ENCODE results near the gene BORCS8.

BORCS8 gene

GRCh38 chr19:19201697-19202630 lies 10.0 kb upstream of the BORCS8 start:
- Histone ChIP-seq H3K4me2 (ENCODE audit: low read depth, low read length, poor library complexity, severe bottlenecking) (peak overlapping the region; percentile 92), H3K27me3 (ENCODE audit: insufficient read depth, low read length, poor library complexity, severe bottlenecking) (no peaks in the 10 kb centered on the region), H3K36me3 (ENCODE audit: insufficient read depth, low read length) (peaks cover 13% of the 10 kb centered on the region; the same call in 1 of the 2 replicates), H3K9ac (ENCODE audit: low read depth, low read length, poor library complexity, severe bottlenecking) (peak overlapping the region; percentile 84), H3K4me1 (ENCODE audit: insufficient read depth, low read length, poor library complexity, severe bottlenecking) (peaks cover 6% of the 10 kb centered on the region), H3K9me2 (replicated peaks; ENCODE audit: low read depth, low read length) (no peaks in the 10 kb centered on the region), H4K20me1 (ENCODE audit: insufficient read depth, low read length, poor library complexity, severe bottlenecking) (no peaks in the 10 kb centered on the region), H2AFZ (ENCODE audit: low read length) (no peak overlapping the region), H3K9me3 (ENCODE audit: insufficient read depth, low read depth, low read length) (no peaks in the 10 kb centered on the region), H3F3A (ENCODE audit: low read depth) (no peaks in the 10 kb centered on the region), H3K4me3 (ENCODE audit: low read length, poor library complexity, severe bottlenecking) (peak overlapping the region; percentile 83), H3K79me2 (ENCODE audit: insufficient read depth, low read length) (peaks cover 22% of the 10 kb centered on the region)
- no peak for TF ChIP-seq CTCF (conservative IDR thresholded peaks at IDR 0.05; ENCODE audit: low read length)
- no peak for TF ChIP-seq EZH2phosphoT487 (IDR thresholded peaks at IDR 0.05; ENCODE audit: borderline replicate concordance)

- Histone ChIP-seq H3K27me3 (ENCODE audit: insufficient read depth, low read length, poor library complexity, severe bottlenecking) (no peaks in the 10 kb centered on the region), H3K79me2 (ENCODE audit: insufficient read depth, low read length) (peaks cover 61% of the 10 kb centered on the region), H3K4me3 (ENCODE audit: low read length, poor library complexity, severe bottlenecking) (peak overlapping the region; percentile 97), H3K9me3 (ENCODE audit: insufficient read depth, low read depth, low read length) (no peaks in the 10 kb centered on the region), H3K9ac (ENCODE audit: low read depth, low read length, poor library complexity, severe bottlenecking) (peak overlapping the region; percentile 77), H2AFZ (ENCODE audit: low read length) (no peak overlapping the region), H3K36me3 (ENCODE audit: insufficient read depth, low read length) (peaks cover 7% of the 10 kb centered on the region; the same call in 1 of the 2 replicates), H3K9me2 (replicated peaks; ENCODE audit: low read depth, low read length) (no peaks in the 10 kb centered on the region), H3K4me1 (ENCODE audit: insufficient read depth, low read length, poor library complexity, severe bottlenecking) (peaks cover 13% of the 10 kb centered on the region), H4K20me1 (ENCODE audit: insufficient read depth, low read length, poor library complexity, severe bottlenecking) (peaks cover 7% of the 10 kb centered on the region), H3F3A (ENCODE audit: low read depth) (no peaks in the 10 kb centered on the region), H3K4me2 (ENCODE audit: low read depth, low read length, poor library complexity, severe bottlenecking) (peak overlapping the region; percentile 61)
- no peak for TF ChIP-seq EZH2phosphoT487 (IDR thresholded peaks at IDR 0.05; ENCODE audit: borderline replicate concordance)
- no peak for TF ChIP-seq CTCF (conservative IDR thresholded peaks at IDR 0.05; ENCODE audit: low read length)
Measured at GRCh38 chr19:19193926-19194325, 2.0 kb upstream of the BORCS8 start.

GRCh38 chr19:19192910-19193423 lies 1.0 kb upstream of the BORCS8 start:
- Histone ChIP-seq H3K4me2 (ENCODE audit: low read depth, low read length, poor library complexity, severe bottlenecking) (peak overlapping the region; percentile 61), H3K9me2 (replicated peaks; ENCODE audit: low read depth, low read length) (no peaks in the 10 kb centered on the region), H3K4me3 (ENCODE audit: low read length, poor library complexity, severe bottlenecking) (peak overlapping the region; percentile 97)

More at GRCh38 chr19:19192910-19193423, 1.0 kb upstream of the BORCS8 start:
- peaks cover 4% of the 10 kb centered on the region; the same call in 1 of the 2 replicates for H3K36me3 ChIP-seq (ENCODE audit: insufficient read depth, low read length)
- H3K4me1 ChIP-seq (ENCODE audit: insufficient read depth, low read length, poor library complexity, severe bottlenecking): peaks cover 13% of the 10 kb centered on the region
- H3K79me2 ChIP-seq (ENCODE audit: insufficient read depth, low read length): peaks cover 61% of the 10 kb centered on the region
- no peaks in the 10 kb centered on the region for H3K27me3 ChIP-seq (ENCODE audit: insufficient read depth, low read length, poor library complexity, severe bottlenecking)
- H4K20me1 ChIP-seq (ENCODE audit: insufficient read depth, low read length, poor library complexity, severe bottlenecking): peaks cover 7% of the 10 kb centered on the region
- H3K9me3 ChIP-seq (ENCODE audit: insufficient read depth, low read depth, low read length): no peaks in the 10 kb centered on the region
- H3F3A ChIP-seq (ENCODE audit: low read depth): no peaks in the 10 kb centered on the region
- TF ChIP-seq EZH2phosphoT487 (IDR thresholded peaks at IDR 0.05; ENCODE audit: borderline replicate concordance) (no peak), CTCF (conservative IDR thresholded peaks at IDR 0.05; ENCODE audit: low read length) (no peak)
- peak overlapping the region; percentile 77 for H2AFZ ChIP-seq (ENCODE audit: low read length)
- H3K9ac ChIP-seq (ENCODE audit: low read depth, low read length, poor library complexity, severe bottlenecking): peak overlapping the region; percentile 77
